B cell (primary cell): ENCODE results near the gene TRAPPC12. TPM values are rescaled to one million over a fixed set of nuclear protein-coding genes. Genes with fewer than 3 reads are reported as not detected.

Source experiments
- ATAC-seq: fragments of 200-7000 bp; cut with Tn5 transposase; one replicate; pipeline ENCODE4 v1.10.0; 2021; ENCODE audit warnings: low read depth, mild to moderate bottlenecking, moderate number of reproducible peaks, moderate library complexity
- CTCF ChIA-PET: fragments of 350-600 bp; sonication (Branson Sonifier 250); formaldehyde crosslinking; loops from one replicate; lab custom pipeline; 2021; ENCODE audit warnings: antibody characterized with exemption, inconsistent platforms; lab: Charles Lee
- POLR2A ChIA-PET: fragments of 350-600 bp; sonication (Branson Sonifier 250); formaldehyde crosslinking; loops from one replicate; lab custom pipeline; 2021; ENCODE audit warnings: antibody characterized with exemption; lab: Charles Lee
- DNase-seq: peaks from one replicate; pipeline ENCODE4 v3.0.0; 2013
- H2AFZ ChIP-seq: 2 replicates; pipeline ENCODE4 v1.6.1; 2012; ENCODE audit warnings: mild to moderate bottlenecking, low read depth, low read length; ENCODE audit not compliant: insufficient read depth, poor library complexity, severe bottlenecking
- H3K27ac ChIP-seq, 2 donors: 1 replicate in 1 of 2; 2 replicates in 1 of 2; pipeline ENCODE4 v1.5.1; 2012 to 2013; ENCODE audit warnings: low read length in 2 of 2, mild to moderate bottlenecking in 2 of 2, moderate library complexity in 1 of 2
- H3K27me3 ChIP-seq, 4 experiments: fragments of 200-600 bp in 1 of 4; sonication (generic) in 1 of 4; replicated peaks in 1 of 4; 1 replicate in 2 of 4; 2 replicates in 2 of 4; pipeline versions ENCODE4 v1.6.1 to v1.7.0; 2013 to 2016; ENCODE audit warnings: low read length in 3 of 4, mild to moderate bottlenecking in 2 of 4, mixed read lengths in 1 of 4, moderate library complexity in 1 of 4; ENCODE audit not compliant: insufficient read depth in 4 of 4, control insufficient read depth in 3 of 4; ENCODE audit errors: control extremely low read depth in 1 of 4
- H3K36me3 ChIP-seq, 2 experiments: replicated peaks in 1 of 2; 1 replicate in 1 of 2; 2 replicates in 1 of 2; pipeline versions ENCODE4 v1.6.1 to v1.7.1; 2013; ENCODE audit warnings: low read length in 1 of 2; ENCODE audit not compliant: insufficient read depth in 2 of 2, control insufficient read depth in 1 of 2; ENCODE audit errors: control extremely low read depth in 1 of 2, extremely low read depth in 1 of 2
- H3K4me1 ChIP-seq, 2 donors: fragments of 200-600 bp in 1 of 2; sonication (generic) in 1 of 2; 1 replicate in 1 of 2; 2 replicates in 1 of 2; pipeline versions ENCODE4 v1.5.1 to v1.6.1; 2013 to 2017; ENCODE audit warnings: low read length in 2 of 2; ENCODE audit not compliant: control insufficient read depth in 2 of 2, insufficient read depth in 2 of 2
- H3K4me2 ChIP-seq: replicated peaks from 2 replicates; pipeline ENCODE3; 2012; ENCODE audit warnings: mild to moderate bottlenecking, low read depth, low read length; ENCODE audit not compliant: poor library complexity, severe bottlenecking
- H3K4me3 ChIP-seq, 5 experiments: fragments of 200-600 bp in 1 of 5; sonication (generic) in 1 of 5; 1 replicate in 3 of 5; 2 replicates in 2 of 5; pipeline versions ENCODE4 v1.5.1 to v1.7.0; 2011 to 2016; ENCODE audit warnings: low read length in 4 of 5, mild to moderate bottlenecking in 4 of 5, low read depth in 2 of 5, control low read depth in 1 of 5, moderate library complexity in 1 of 5; ENCODE audit not compliant: insufficient read depth in 1 of 5; ENCODE audit errors: control extremely low read depth in 1 of 5, extremely low read depth in 1 of 5
- H3K79me2 ChIP-seq: fragments of 200-600 bp; sonication (generic); one replicate; pipeline ENCODE4 v1.6.0; 2016; ENCODE audit warnings: low read length; ENCODE audit not compliant: control insufficient read depth, insufficient read depth
- H3K9ac ChIP-seq: fragments of 200-600 bp; sonication (generic); 2 replicates; pipeline ENCODE4 v1.6.1; 2017; ENCODE audit warnings: mild to moderate bottlenecking, low read length, moderate library complexity
- H3K9me3 ChIP-seq, 3 donors: one replicate each; pipeline versions ENCODE4 v1.6.1 to v1.7.1; 2013; ENCODE audit warnings: low read length in 2 of 3; ENCODE audit not compliant: control insufficient read depth in 2 of 3, insufficient read depth in 1 of 3; ENCODE audit errors: control extremely low read depth in 1 of 3
- H4K20me1 ChIP-seq: 2 replicates; pipeline ENCODE4 v1.6.0; 2012; ENCODE audit warnings: mild to moderate bottlenecking, low read length; ENCODE audit not compliant: insufficient read depth, control insufficient read depth, poor library complexity, severe bottlenecking
- H3K27ac Mint-ChIP-seq: one replicate; pipeline ENCODE4 v1.8.0; 2021; ENCODE audit warnings: mixed read lengths
- H3K27me3 Mint-ChIP-seq: one replicate; pipeline ENCODE4 v1.8.0; 2021; ENCODE audit warnings: mixed read lengths
- H3K4me1 Mint-ChIP-seq: one replicate; pipeline ENCODE4 v1.8.0; 2021; ENCODE audit warnings: mixed read lengths
- H3K4me3 Mint-ChIP-seq: one replicate; pipeline ENCODE4 v1.8.0; 2021; ENCODE audit warnings: mixed read lengths
- H3K9me3 Mint-ChIP-seq: one replicate; pipeline ENCODE4 v1.8.0; 2022; ENCODE audit warnings: mixed read lengths; ENCODE audit not compliant: insufficient read depth
- CTCF ChIP-seq: fragments of 200-600 bp; IDR thresholded peaks from one replicate; pipeline ENCODE4 v1.8.0; 2022; ENCODE audit warnings: antibody characterized with exemption, mild to moderate bottlenecking
- EZH2 ChIP-seq: IDR thresholded peaks from 2 replicates; pipeline ENCODE4 v1.6.1; 2012; ENCODE audit warnings: borderline replicate concordance, low read depth, mild to moderate bottlenecking, moderate library complexity, low read length; ENCODE audit not compliant: insufficient read depth, poor library complexity, severe bottlenecking
- WGBS: methylation state at CpG from one replicate; pipeline ENCODE4 v1.1.5; 2013; ENCODE audit warnings: missing lambda C conversion rate; ENCODE audit not compliant: insufficient coverage; 5-methylcytosine and 5-hydroxymethylcytosine counted together
- intact Hi-C: fragments of 100-400 bp; cut with micrococcal nuclease; formaldehyde crosslinking; loops from one replicate; pipeline ENCODE4 v1.10.0; 2022
- polyA plus RNA-seq: library from polyadenylated mRNA; depleted of rRNA; stranded (reverse); fragments of >200 nt; gene quantifications from 2 replicates; pipeline ENCODE4 v1.2.3, GENCODE V29; 2012
- total RNA-seq, 2 donors: library from RNA; stranded (reverse); fragments of 120-200 nt in 1 of 2; gene quantifications; 1 replicate in 1 of 2; 2 replicates in 1 of 2; pipeline versions ENCODE4 v1.2.3 to v1.2.4, GENCODE V29; 2013 to 2022

Gene TRAPPC12
- total and polyA plus RNA-seq, 2 donors (not counting 1 experiment from before 2014, with no cell fraction given) = 80.9 to 151 TPM

- WGBS = 96% methylated on average over 3 of the region's 7 CpGs
- intact Hi-C loops = no loop called here
- TF ChIP-seq EZH2 (no peak), CTCF (no peak)
- Mint-ChIP-seq H3K4me3 (no peak overlapping the region), H3K9me3 (no peaks in the 10 kb centered on the region), H3K4me1 (peaks cover 19% of the 10 kb centered on the region), H3K27me3 (no peaks in the 10 kb centered on the region), H3K27ac (no peak overlapping the region)
- DNase-seq = no peak
- Histone ChIP-seq H3K9ac (no peak overlapping the region), H3K4me1 (peaks cover 0 to 15% of the 10 kb centered on the region in 2 donors), H3K4me2 (no peak overlapping the region), H3K36me3 (peaks cover 1 to 43% of the 10 kb centered on the region in 2 experiments), H3K27me3 (no peaks in the 10 kb centered on the region), H3K9me3 (peaks cover 0 to 9% (median 0%) of the 10 kb centered on the region in 3 donors), H3K79me2 (peaks cover 67% of the 10 kb centered on the region), H3K4me3 (no peak overlapping the region), H3K27ac (no peak overlapping the region), H4K20me1 (peaks cover 31% of the 10 kb centered on the region), H2AFZ (no peak overlapping the region)
- no peak for ATAC-seq
- CTCF ChIA-PET = interaction anchor here (2.1 kb wide), 1 partner anchor 18 kb away, joined by 9 read pairs; no protein-coding TSS in a partner anchor
- POLR2A ChIA-PET = no interaction called here
Observed at GRCh38 chr2:3405876-3406275, 26.4 kb downstream of the TRAPPC12 start.

- no peak overlapping the region for H3K9ac ChIP-seq
- peaks cover 28% of the 10 kb centered on the region for H4K20me1 ChIP-seq
- CTCF ChIA-PET = interaction anchor here (2.1 kb wide), 1 partner anchor 17 kb away, joined by 9 read pairs; no protein-coding TSS in a partner anchor
- POLR2A ChIA-PET = no interaction called here
- H3K9me3 Mint-ChIP-seq = no peaks in the 10 kb centered on the region
- H3K4me2 ChIP-seq = no peak overlapping the region
- H3K4me3 Mint-ChIP-seq = no peak overlapping the region
- H3K27ac Mint-ChIP-seq = no peak overlapping the region
- peaks cover 61% of the 10 kb centered on the region for H3K79me2 ChIP-seq
- no peak for ATAC-seq
- H3K27me3 Mint-ChIP-seq = no peaks in the 10 kb centered on the region
- WGBS = 100% methylated on average over 2 of the region's 3 CpGs
- H3K27me3 ChIP-seq = no peaks in the 10 kb centered on the region
- H3K4me1 ChIP-seq = peaks cover 0 to 15% of the 10 kb centered on the region in 2 donors
- H3K4me3 ChIP-seq = no peak overlapping the region
- intact Hi-C loops = no loop called here
- H3K4me1 Mint-ChIP-seq = peaks cover 19% of the 10 kb centered on the region
- peaks cover 1 to 37% of the 10 kb centered on the region in 2 experiments for H3K36me3 ChIP-seq
- peaks cover 0 to 9% (median 0%) of the 10 kb centered on the region in 3 donors for H3K9me3 ChIP-seq
- no peak overlapping the region for H2AFZ ChIP-seq
- H3K27ac ChIP-seq = no peak overlapping the region
- TF ChIP-seq EZH2 = no peak
- TF ChIP-seq CTCF = no peak
- DNase-seq = no peak
Observed at GRCh38 chr2:3406501-3406900, 27.0 kb downstream of the TRAPPC12 start.
